ENCODE data around the gene RBMS3.
"Not testable (repeated sequence)": the region's sequence is repeated elsewhere in the genome, so short reads cannot be mapped to it uniquely, and the experiment has no call there.

Gene RBMS3

GRCh38 chr3:29429055-29429679, 148.3 kb downstream of the RBMS3 start:
- no peak for DNase-seq (ENCODE audit: low read depth, low spot score)

DNA sequence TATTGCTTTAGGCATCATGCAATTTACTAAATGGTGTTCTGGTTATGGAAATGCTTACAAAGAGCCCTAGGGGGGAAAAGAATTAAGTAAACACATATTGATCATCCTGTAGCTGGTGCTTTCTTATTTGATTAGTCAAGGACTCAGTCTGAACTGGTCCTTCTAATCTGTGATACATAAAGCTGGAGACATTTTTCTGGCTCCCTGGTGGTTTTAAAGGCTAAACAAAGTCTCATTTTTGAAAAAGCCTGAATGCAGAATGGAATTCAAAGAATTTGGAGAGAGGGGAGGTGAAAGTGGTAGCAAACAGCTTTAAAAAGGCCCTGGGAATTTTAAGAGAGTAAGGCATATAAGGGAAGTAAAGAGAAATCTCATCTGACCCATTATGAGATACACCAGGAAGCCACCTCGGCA, 149.7 kb downstream of the RBMS3 start:
- no peak for DNase-seq (ENCODE audit: low read depth, low spot score)

DNA sequence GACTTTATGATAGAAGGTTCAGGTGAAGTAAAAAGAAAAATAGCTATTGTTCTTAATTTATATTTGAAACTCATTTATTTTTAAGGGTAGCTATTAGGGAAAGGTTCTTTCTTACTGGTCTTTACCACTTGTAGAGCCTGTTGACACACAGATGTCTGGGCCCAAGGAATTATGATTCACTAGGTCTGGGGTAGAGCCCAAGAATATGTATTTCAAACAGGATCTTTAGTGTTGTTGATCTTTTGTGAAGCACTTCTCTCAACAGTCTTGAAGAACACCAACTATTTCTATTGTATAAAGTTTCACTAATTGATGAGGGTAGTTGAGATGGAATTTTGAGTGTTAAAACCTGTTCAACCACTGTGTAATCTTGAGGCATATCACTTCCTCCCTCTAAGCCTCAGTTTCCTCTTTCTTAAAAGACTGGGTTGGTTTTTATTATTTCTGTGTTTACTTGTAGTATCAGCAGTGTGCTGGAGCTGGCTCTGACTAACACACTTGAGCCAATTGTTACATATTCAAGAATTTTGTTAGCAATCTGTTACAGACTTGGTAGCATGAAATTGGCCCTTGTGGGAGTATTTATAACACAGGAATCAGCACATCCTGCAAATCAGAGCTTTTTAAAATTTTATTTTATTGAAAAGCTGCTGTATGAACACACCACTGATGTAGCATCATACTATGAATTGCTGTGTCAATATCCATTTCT, 155.9 kb downstream of the RBMS3 start:
- no peak for DNase-seq (ENCODE audit: low read depth, low spot score)

GRCh38 chr3:29438580-29438979, 157.7 kb downstream of the RBMS3 start:
- no peak for DNase-seq (ENCODE audit: low read depth, low spot score)

- DNase-seq (ENCODE audit: low read depth, low spot score) = no peak
These were observed 159.8 kb downstream of the RBMS3 start for GRCh38 chr3:29440413-29441305.

DNA sequence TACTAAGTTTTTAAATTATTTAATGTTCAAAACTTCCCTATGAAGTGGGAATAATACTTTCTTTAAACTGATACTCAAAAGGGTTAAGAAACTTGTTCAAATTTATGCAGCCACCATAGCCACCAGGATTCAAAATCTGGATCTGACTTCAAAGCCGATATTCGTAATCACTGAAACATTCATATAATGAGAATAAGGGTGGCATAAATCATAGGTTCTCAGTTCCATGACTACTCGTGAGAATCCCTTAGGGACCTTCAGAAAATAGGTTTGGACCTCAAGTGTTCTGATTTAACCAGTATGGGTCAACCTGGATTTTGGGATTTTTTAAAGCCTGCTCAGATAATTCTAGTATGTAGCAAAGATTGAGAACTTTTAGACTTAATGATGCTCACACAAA, 160.6 kb downstream of the RBMS3 start:
- DNase-seq (ENCODE audit: low read depth, low spot score) = no peak

- no peak for DNase-seq (ENCODE audit: low read depth, low spot score)
These were observed 167.2 kb downstream of the RBMS3 start for GRCh38 chr3:29447946-29448627.

DNA sequence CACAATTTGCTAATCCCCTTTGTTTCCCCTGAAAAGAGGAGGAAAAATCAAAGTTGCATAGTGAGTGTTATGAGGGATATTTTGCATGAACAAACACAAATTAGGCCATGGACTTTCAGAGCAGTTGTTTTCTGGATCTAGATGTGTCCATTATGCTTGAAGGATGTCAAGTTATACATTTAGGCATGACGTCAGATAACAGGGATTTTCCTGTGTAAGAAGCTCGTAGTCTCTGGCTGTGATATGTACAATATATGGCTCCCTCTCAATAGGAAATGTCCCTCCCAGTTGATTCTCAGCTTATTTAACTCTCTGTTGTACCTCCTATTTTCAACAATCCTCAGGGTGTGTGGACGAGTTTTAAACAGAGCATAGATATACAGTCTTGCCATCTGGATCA, 171.0 kb downstream of the RBMS3 start:
- DNase-seq (ENCODE audit: low read depth, low spot score) = no peak

- no peak for DNase-seq (ENCODE audit: low read depth, low spot score)
These were observed 172.0 kb downstream of the RBMS3 start for GRCh38 chr3:29452934-29453283.

DNA sequence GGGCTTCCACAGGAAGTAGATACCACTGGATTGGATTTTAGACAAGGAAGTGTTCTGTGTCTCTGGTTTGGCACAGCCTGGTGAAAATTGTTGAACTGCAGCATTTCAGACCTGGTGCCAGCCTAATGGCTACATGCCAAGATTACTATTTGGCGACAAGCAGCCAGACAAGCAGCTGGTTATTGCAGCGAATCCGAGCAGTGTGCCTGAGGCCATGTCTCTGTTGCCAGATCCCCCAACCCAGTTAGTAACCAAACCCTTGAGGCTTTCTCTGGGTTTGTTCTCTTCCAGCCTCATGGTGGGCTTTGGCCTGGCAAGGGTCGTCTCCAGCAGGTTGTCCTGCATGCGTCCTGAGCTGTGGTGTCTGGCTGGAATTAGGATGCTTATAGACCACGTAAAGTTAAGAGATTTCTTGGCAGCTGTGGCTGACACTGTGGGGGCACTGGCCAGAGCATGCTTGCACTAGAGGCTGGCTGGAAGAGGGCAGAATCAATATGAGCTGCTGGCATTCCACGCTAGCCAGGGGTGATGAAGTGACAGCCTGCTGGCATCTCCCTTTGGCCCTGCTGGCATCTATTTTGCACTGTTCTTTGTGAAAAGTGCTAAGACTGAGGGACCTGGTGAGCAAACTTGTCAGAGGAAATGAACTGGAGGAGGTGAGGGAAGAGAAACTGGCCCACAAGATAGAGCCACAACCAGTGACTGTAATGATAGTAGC, 172.6 kb downstream of the RBMS3 start:
- DNase-seq (ENCODE audit: low read depth, low spot score) = no peak

GRCh38 chr3:29454161-29454611, 173.3 kb downstream of the RBMS3 start:
- DNase-seq (ENCODE audit: low read depth, low spot score) = no peak

DNA sequence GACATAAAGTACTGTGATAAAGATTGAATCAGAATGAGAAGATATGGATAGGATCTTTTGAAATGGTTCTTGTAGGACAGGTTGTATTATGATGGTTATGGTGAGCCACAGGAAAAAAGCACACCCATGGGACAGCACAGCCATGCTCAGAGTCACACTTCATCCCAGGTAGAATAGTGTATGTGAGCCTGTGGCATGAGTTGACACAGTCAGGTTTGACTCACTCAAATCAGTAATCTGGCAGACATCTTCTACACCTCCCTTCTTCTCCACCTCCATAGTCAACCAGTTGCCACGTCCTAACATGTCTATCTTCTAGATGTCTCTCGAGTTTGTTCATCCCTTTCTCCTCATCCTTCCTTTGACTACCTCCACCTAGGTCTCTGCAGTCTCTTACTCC, 176.0 kb downstream of the RBMS3 start:
- no peak for DNase-seq (ENCODE audit: low read depth, low spot score)

DNA sequence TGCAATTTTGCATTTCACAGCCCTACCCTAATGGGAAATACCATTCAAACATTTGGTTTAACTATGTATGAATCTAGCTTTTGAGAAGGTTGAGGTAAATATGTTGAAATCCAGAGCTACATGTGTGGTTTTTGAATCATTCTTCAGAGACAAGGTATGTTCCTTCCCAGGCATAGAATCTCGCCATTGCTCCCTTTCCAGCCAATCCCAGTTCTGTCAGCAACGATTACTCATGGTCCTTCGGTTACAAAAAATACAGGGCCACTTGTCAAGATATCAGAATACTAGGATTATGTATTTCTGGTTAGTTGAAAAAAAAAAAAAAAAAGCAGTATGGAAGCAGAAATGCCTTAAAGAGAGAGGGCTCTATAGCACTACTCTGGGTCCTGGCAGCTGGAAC, 182.4 kb downstream of the RBMS3 start:
- DNase-seq (ENCODE audit: low read depth, low spot score) = no peak

DNA sequence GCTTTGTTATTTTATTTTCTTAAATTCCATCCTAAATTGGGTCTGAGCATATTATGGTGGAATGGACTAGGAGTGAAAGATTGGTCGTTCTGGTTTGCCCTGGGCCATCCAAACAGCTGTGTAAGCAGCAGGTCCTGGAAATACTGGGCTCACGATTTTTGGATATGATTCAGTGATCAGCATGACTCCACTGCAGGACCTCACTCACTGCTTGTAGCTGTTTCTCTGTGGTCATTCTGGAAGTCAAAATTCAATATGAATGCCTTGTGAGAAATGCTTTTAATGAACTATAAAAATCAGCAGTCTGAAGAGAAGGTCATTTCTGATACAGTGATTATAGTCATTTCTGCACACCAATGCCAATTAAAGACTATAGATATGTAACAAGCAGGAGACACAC, 185.0 kb downstream of the RBMS3 start:
- DNase-seq (ENCODE audit: low read depth, low spot score) = no peak

DNA sequence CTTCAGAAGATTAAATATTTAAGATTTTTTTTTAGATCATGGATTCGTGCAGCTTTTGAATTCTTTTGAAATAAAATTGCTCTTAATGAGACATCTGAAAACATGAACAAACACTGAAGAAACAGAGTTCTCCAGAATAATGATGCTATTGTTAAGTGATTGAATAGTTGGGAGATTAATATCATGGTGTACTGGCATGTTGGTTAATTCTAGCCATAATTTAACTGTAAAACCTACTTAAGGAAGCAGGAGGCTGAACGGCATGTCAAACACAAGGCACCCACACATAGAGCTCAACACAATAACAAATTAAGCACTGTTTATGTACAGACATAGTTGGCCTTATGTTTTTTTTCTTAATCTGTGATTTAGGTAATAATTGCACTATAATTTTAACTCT, 185.6 kb downstream of the RBMS3 start:
- DNase-seq (ENCODE audit: low read depth, low spot score) = no peak

DNA sequence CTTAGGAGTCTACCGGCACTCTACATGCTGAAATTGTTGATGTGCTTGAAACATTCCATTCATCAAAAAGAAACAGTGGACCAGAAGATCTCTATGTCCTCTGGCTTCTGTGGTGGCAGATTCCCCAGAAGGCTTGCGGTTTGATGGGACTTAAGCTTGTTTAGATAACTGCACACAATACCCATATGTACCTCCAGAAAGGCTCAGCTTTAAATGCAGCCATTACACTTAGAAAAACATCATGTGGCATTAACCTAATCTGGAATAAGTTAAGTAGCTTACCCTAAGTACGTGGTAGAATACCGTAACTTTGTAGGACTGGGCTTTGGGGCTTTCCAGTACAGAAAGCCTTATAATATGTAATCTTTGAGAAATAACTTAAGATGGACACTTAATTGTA, 187.3 kb downstream of the RBMS3 start:
- DNase-seq (ENCODE audit: low read depth, low spot score) = no peak

DNA sequence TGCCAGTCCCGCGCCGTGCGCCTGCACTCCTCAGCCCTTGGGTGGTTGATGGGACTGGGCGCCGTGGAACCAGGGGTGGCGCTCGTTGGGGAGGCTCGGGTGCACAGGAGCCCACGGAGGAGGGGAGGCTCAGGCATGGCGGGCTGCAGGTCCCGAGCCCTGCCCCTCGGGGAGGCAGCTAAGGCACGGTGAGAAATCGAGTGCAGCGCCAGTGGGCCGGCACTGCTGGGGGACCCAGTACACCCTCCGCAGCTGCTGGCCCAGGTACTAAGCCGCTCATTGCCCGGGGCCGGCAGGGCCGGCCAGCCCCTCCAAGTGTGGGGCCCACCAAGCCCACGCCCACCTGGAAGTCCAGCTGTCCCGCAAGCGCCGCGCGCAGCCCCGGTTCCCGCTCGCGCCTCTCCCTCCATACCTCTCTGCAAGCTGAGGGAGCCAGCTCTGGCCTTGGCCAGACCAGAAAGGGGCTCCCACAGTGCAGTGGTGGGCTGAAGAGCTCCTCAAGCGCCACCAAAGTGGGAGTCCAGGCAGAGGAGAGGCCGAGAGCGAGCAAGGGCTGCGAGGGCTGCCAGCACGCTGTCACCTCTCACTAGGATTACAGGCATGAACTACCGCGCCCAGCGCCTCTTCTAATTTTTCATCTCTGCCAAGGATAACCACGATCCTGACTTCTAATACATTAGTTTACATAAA, 192.8 kb downstream of the RBMS3 start:
- DNase-seq (ENCODE audit: low read depth, low spot score) = not testable (repeated sequence)

GRCh38 chr3:29475305-29475840, 194.5 kb downstream of the RBMS3 start:
- DNase-seq (ENCODE audit: low read depth, low spot score) = no peak

- DNase-seq (ENCODE audit: low read depth, low spot score) = no peak
These were observed 195.0 kb downstream of the RBMS3 start for GRCh38 chr3:29475854-29476253.

- no peak for DNase-seq (ENCODE audit: low read depth, low spot score)
These were observed 197.7 kb downstream of the RBMS3 start for GRCh38 chr3:29478611-29479010.

Data from activated CD4-positive, CD25-positive, alpha-beta regulatory T cell treated with anti-CD3 and anti-CD28 coated beads, Interleukin-2, amount 50 U/mL, for 16 hours (primary cell).